ENCODE results near the gene RABGAP1L. TPM values are rescaled to one million over a fixed set of nuclear protein-coding genes. Genes with fewer than 3 reads are reported as not detected.

RABGAP1L gene
- total RNA-seq, 1 donor from 2014 or later: 19.3 TPM

GRCh38 chr1:174916846-174917245 lies 757.5 kb downstream of the RABGAP1L start:
- no peak for DNase-seq (ENCODE audit: low read depth in 2 of 2)

DNA sequence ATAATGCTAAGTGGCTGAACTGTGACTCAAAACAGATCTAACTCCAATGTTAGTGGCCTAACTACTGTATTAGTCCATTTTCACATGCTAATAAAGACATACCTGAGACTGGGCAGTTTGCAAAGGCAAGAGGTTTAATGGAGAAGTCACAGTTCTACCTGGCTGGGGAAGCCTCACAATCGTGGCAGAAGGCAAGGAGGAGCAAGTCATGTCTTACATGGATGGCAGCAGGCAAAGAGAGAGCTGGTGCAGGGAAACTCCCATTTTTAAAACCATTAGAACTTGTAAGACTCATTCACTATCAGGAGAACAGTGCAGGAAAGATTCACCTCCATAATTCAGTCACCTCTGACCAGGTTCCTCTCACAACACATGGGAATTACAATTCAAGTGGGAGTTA lies 760.8 kb downstream of the RABGAP1L start:
- no peak for DNase-seq (ENCODE audit: low read depth in 2 of 2)

GRCh38 chr1:174922121-174922520 lies 762.8 kb downstream of the RABGAP1L start:
- no peak for DNase-seq (ENCODE audit: low read depth in 2 of 2)

- no peak for DNase-seq (ENCODE audit: low read depth in 2 of 2)
Observed at GRCh38 chr1:174923820-174924219, 764.5 kb downstream of the RABGAP1L start.

- DNase-seq (ENCODE audit: low read depth in 2 of 2): no peak
Observed at GRCh38 chr1:174928541-174928940, 769.2 kb downstream of the RABGAP1L start.

GRCh38 chr1:174931214-174931613 lies 771.9 kb downstream of the RABGAP1L start:
- no peak for DNase-seq (ENCODE audit: low read depth in 2 of 2)

DNA sequence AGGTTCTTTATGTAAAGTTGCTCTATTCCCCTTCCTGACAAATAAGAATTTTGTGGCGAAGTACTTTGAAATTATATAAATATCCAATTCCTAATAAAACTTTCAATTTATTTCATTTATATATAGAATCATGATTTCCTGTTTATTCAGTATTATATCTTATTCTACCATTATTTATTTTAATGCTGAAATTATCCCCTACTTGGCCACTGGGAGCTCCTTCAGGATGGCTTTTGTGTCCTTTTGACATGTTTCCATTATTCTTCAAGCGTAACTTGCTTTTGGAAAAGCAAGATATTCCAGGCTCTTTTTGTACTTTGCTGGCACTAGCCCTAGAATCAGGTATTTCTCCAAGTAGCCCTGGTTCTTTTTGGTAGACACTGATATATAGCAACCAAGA lies 773.3 kb downstream of the RABGAP1L start:
- DNase-seq (ENCODE audit: low read depth in 2 of 2): no peak

DNA sequence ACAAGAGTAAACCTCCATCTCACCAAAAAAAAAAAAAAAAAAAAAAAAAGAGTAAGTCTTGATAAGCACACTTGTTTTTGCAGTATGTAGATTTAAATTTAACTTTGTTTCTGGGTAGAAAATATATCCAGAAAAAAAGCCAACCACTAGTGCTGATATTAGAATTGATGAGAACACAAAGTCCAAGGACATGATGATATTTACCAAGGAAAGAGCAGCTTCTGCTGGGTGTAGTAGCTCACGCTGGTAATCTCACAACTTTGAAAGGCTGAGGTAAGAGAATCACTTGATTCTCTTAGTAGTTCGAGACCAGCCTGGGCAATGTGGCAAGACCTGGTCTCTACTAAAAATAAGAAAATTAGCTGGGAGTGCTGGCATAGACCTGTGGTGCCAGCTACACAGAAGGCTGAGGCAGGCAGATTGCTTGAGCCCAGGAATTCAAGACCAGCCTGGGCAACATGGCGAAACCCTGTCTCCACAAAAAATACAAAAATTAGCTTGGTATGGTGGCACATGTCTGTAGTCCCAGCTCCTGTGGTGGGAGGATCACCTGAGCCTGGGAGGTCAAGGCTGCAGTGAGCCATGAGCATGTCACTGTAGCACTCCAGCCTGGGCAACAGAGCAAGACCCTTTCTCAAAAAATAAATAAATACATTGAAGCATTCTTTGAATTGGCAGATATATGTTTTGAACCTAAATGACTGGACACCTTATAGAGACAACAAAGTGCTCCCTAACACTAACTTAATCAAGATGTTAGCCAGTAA lies 776.8 kb downstream of the RABGAP1L start:
- no peak for DNase-seq (ENCODE audit: low read depth in 2 of 2)

DNA sequence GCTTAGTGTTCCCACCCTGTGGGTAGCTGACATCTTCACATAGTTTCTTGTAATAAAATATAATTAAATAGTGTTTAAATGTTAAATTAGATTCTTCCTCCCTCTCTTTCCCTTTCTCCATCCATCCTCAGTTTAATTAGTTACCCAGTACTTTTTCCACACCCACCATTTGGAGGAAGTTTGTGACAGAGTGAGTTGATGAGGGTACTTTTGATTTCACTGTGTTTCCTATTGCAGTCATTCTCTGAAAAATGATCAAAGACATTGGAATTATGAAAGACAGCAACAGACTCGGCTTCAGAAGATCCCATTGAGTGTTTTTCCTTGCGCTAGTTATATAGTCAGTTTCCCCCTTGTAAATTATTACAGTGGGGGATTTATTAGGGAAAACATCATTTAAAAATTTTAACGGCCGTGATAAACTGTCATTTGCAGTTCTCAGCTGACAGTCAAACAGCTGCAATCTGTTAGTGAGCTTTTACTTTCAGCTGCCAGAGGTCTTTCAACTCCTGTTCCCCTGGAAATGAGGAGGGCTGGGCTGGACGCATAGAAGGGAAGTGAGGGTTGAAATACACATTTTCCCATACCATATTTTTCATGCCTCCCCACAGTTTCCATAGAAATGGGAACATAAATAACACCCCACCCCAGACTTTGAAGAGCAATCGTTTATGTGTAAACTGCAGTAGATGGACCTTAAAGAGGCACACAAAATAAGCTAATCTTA lies 779.1 kb downstream of the RABGAP1L start:
- peak; percentile 66 to 67 for DNase-seq (ENCODE audit: low read depth in 2 of 2)

DNA sequence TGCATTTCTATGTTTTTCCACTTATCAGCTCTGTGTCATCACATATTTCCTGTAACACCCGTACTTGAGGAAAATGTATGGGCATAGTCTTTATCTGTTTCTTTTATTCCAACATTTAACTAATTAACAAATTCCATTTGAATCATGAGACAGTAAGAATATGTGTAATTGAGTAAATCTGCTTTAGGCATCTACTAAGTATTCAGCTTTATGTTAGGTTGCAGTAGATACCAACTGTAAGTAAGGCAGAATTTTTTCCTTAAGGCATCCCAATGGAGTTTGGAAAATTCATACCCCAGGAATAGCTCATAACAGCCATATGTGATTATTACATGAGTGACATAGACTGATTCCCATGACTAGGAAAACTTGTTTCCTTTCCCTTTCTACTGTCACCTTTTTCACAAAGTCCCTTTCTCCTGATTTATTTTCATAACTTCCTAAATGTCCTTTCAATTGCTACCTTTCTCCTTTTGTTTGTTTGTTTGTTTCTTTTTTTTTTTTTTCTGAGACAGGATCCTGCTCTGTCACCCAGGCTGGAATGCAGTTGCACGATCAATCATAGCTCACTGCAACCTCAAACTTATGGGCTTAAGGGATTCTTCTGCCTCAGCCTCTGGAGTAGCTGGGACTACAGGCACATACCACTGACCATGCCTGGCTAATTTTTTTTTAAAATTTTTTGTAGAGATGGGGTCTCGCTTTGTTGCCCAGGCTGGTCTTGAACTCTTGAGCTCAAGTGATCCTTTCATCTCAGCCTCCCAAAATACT lies 780.6 kb downstream of the RABGAP1L start:
- no peak for DNase-seq (ENCODE audit: low read depth in 2 of 2)

GRCh38 chr1:174940646-174941175 lies 781.4 kb downstream of the RABGAP1L start:
- DNase-seq (ENCODE audit: low read depth in 2 of 2): no peak

- DNase-seq (ENCODE audit: low read depth in 2 of 2): no peak
Observed at GRCh38 chr1:174942547-174943255, 783.4 kb downstream of the RABGAP1L start.

GRCh38 chr1:174946031-174946430 lies 786.7 kb downstream of the RABGAP1L start:
- no peak for DNase-seq (ENCODE audit: low read depth in 2 of 2)

DNA sequence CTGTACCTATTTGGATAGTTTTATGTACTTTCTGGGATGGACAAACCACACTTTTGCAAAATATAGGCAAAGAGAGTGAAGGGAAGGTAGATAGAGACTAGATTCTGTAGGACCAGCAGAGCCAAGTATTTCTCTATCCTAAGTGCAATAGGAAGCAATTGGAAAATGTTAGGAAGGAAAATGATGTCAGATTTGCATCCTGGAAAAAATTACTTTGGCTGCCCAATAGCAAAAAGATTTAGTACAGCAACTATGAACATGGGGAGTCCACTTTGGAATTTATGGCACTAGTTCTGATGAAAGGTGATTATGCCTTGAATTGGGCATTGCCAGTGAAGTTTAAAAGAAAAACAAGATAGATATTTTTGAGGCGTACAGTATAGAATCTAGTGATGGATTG lies 789.7 kb downstream of the RABGAP1L start:
- DNase-seq (ENCODE audit: low read depth in 2 of 2): peak; percentile 30 to 48

DNA sequence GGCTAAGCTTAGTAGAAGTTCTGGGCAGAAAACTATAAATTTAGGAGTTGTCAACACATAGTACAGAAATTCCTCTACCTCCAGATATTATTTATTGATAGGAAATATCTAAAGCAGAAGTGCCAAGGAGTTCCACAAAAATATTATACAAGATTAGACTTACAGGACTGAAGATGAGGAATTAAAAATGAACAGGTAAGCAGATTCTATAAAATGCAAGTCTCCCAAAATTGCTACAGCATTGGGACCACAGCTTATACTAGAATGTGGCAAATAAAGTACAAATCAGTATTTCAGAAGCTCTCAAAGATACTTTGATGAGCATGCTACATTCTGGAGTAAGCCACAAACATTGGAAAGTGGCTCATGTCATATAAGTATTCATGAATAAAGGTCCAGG lies 790.3 kb downstream of the RABGAP1L start:
- DNase-seq (ENCODE audit: low read depth in 2 of 2): no peak

DNA sequence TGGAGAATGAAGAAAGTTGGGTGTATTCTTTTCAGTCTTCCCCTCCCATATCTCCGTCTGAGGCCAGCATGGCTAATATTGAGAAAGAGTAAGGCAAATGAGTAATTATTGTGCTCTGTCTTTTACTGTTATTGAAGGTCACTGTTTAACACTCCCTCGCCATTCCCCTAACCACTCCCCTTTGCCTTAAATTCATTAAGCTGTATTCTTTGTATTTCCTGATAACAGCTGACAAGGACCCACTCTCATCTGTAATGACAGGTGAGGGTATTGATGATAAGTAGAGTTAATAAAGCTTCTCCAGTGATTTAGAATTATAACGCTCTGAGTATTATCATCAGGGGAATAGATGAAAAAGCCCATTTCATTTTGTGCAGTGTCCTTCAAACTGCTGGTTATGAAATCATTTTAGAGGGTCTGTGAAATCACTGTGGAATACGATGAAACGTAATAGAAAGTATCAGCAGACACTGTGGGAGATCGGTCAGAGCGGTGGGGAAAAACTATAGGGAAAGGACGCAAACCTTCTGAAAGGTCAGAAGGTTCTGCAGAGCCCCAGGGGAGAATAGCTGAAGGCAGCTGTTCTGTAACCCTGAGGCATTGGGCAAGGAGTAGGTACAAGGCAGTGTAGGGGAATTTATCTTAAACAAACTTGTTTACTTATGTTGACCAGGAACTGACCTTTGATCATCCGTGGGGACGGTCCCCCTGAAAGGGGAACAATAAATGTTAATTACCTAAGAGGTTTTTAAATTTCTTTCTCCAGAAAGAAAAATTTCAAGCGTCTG lies 794.2 kb downstream of the RABGAP1L start:
- no peak for DNase-seq (ENCODE audit: low read depth in 2 of 2)

DNA sequence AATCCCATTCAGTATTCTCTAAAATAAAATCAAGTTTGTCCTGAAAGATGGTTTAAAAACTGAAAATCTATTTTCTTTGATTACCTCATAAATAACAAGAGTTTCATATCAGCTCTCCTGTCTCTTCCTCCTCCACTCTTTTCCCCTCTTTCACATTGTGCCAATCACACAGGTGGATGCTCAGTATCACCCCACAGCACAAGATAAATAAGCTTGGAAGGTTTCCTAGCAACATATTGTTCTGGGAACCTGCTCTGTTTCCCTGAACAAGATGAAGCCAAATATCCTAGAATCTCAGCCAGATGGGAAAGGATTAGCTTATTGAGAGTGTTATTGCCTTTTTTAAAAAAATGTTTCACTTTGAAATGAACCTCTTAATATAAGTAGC lies 794.7 kb downstream of the RABGAP1L start:
- DNase-seq (ENCODE audit: low read depth in 2 of 2): peak; percentile 50 to 51

GRCh38 chr1:174954671-174955669 lies 795.6 kb downstream of the RABGAP1L start:
- peak in 1 of 2 donors; percentile 39 for DNase-seq (ENCODE audit: low read depth in 2 of 2)

DNA sequence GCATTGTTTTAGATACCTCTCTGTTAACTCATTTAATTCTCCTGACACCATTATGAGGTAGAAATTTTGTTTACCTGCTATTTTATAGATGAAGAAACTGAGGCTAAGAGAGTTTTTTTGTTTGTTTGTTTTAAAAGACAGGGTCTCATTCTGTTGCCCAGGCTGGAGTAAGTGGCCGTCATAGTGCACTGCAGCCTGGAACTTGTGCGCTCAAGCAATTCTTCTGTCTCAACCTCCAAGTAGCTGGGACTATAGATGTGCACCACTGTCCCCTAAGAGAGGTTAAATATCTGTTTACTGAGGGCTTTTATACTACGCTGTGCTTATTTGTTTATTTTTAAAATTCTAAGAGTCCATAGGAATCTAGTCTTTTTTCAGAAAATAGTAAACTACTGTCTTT lies 796.8 kb downstream of the RABGAP1L start:
- no peak for DNase-seq (ENCODE audit: low read depth in 2 of 2)
